Chondrocyte (in vitro differentiated cells): ENCODE results near the gene GIGYF2. TPM values are rescaled to one million over a fixed set of nuclear protein-coding genes. Genes with fewer than 3 reads are reported as not detected.

Experiments
- DNase-seq: peaks from one replicate; pipeline ENCODE4 v3.0.0; 2021; ENCODE audit warnings: mixed read lengths, low spot score
- H3K27ac Mint-ChIP-seq: one replicate; pipeline ENCODE4 v1.8.0; 2021; ENCODE audit warnings: mild to moderate bottlenecking, moderate library complexity, mixed read lengths; ENCODE audit not compliant: unreplicated experiment
- H3K27me3 Mint-ChIP-seq: 2 replicates; pipeline ENCODE4 v1.8.0; 2021; ENCODE audit warnings: low read depth, mixed read lengths
- H3K36me3 Mint-ChIP-seq: 2 replicates; pipeline ENCODE4 v1.8.0; 2021; ENCODE audit warnings: low read depth, mixed read lengths
- H3K4me1 Mint-ChIP-seq: 2 replicates; pipeline ENCODE4 v1.8.0; 2021; ENCODE audit warnings: low read depth, mild to moderate bottlenecking, mixed read lengths
- H3K4me3 Mint-ChIP-seq: one replicate; pipeline ENCODE4 v1.8.0; 2021; ENCODE audit warnings: mild to moderate bottlenecking, moderate library complexity, mixed read lengths; ENCODE audit not compliant: unreplicated experiment
- H3K9me3 Mint-ChIP-seq: 2 replicates; pipeline ENCODE4 v1.8.0; 2021; ENCODE audit warnings: low read depth, mixed read lengths
- CTCF ChIP-seq: fragments of 200-600 bp; sonication (generic); IDR thresholded peaks from 2 replicates; pipeline ENCODE4 v1.5.0; 2021; ENCODE audit warnings: antibody characterized with exemption, mild to moderate bottlenecking, moderate library complexity
- total RNA-seq: library from RNA; stranded (reverse); gene quantifications from 3 replicates; pipeline ENCODE4 v1.2.1, GENCODE V29; 2021

GIGYF2 gene
- total RNA-seq, 1 donor from 2014 or later = 45.6 TPM

GRCh38 chr2:232885264-232885961, 188.3 kb downstream of the GIGYF2 start:
- no peak overlapping the region for H3K27ac Mint-ChIP-seq
- peak; percentile 66 for DNase-seq
- H3K4me1 Mint-ChIP-seq = peaks cover under 1% of the 10 kb centered on the region
- no peak overlapping the region for H3K4me3 Mint-ChIP-seq
- H3K36me3 Mint-ChIP-seq = no peaks in the 10 kb centered on the region
- H3K9me3 Mint-ChIP-seq = no peaks in the 10 kb centered on the region
- TF ChIP-seq CTCF = no peak
- H3K27me3 Mint-ChIP-seq = peaks cover 3% of the 10 kb centered on the region

GRCh38 chr2:232886176-232886575, 189.0 kb downstream of the GIGYF2 start:
- H3K36me3 Mint-ChIP-seq = no peaks in the 10 kb centered on the region
- no peak for DNase-seq
- TF ChIP-seq CTCF = no peak
- H3K27me3 Mint-ChIP-seq = peaks cover 5% of the 10 kb centered on the region
- no peaks in the 10 kb centered on the region for H3K9me3 Mint-ChIP-seq
- peaks cover 9% of the 10 kb centered on the region for H3K4me1 Mint-ChIP-seq
- no peak overlapping the region for H3K27ac Mint-ChIP-seq
- H3K4me3 Mint-ChIP-seq = no peak overlapping the region

- H3K4me3 Mint-ChIP-seq = no peak overlapping the region
- no peaks in the 10 kb centered on the region for H3K9me3 Mint-ChIP-seq
- no peak overlapping the region for H3K27ac Mint-ChIP-seq
- no peak for TF ChIP-seq CTCF
- peak; percentile 67 for DNase-seq
- H3K4me1 Mint-ChIP-seq = peaks cover 13% of the 10 kb centered on the region
- H3K36me3 Mint-ChIP-seq = no peaks in the 10 kb centered on the region
- H3K27me3 Mint-ChIP-seq = peaks cover 5% of the 10 kb centered on the region
These were observed 189.5 kb downstream of the GIGYF2 start for GRCh38 chr2:232886632-232887031.

GRCh38 chr2:232887171-232887850, 190.2 kb downstream of the GIGYF2 start:
- Mint-ChIP-seq H3K4me3 (no peak overlapping the region), H3K27ac (no peak overlapping the region), H3K36me3 (no peaks in the 10 kb centered on the region), H3K9me3 (no peaks in the 10 kb centered on the region), H3K27me3 (peaks cover 5% of the 10 kb centered on the region), H3K4me1 (peaks cover 14% of the 10 kb centered on the region)
- peak; percentile 52 for DNase-seq
- TF ChIP-seq CTCF = peak; percentile 26

- DNase-seq = peak; percentile 40
- peaks cover 5% of the 10 kb centered on the region for H3K27me3 Mint-ChIP-seq
- H3K4me3 Mint-ChIP-seq = no peak overlapping the region
- H3K27ac Mint-ChIP-seq = no peak overlapping the region
- no peak for TF ChIP-seq CTCF
- H3K4me1 Mint-ChIP-seq = peaks cover 14% of the 10 kb centered on the region
- no peaks in the 10 kb centered on the region for H3K36me3 Mint-ChIP-seq
- H3K9me3 Mint-ChIP-seq = no peaks in the 10 kb centered on the region
These were observed 191.1 kb downstream of the GIGYF2 start for GRCh38 chr2:232888099-232888836.
